ENCODE measurements around the gene TSPO2.

DNA sequence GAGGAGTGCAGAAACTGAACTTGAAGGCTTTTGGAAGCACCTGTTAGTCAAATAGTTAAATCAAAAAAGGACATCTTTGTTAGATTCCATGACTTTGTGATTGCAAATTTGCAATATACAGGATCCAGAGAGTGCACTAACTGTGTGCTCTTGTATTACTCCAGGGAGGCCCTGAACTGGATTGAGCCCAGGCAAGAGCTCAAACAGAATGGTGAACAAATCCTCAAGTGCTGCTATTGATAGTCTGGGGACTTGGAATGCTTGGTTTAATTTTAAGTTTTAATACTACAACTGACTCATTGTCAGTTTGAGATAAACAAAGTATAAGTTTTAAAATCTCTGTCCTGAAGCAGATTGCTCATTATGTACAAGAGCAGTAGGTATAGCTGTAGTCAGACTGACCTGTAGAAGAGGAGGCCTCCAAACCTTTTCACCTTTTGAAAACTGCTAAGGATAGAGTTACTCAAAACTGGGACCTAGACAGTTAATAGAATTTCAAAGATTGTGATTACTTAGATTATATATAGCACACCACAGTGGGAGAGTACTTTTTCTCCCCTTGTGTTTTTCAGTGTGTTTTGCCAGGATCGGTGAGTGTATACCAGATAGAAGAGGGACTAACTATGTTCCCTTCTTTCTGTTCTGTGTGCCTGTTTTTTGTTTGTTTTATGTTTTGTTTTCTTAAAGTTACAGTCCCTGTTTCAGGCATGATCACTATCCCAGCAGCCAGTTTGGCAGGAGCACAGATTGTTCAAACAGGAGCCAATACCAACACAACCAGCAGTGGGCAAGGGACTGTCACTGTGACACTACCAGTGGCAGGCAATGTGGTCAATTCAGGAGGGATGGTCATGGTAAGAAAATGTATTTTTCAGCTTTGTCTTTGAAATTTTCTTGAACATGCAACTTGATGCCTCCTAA, 48.8 kb downstream of the TSPO2 start:
- TF ChIP-seq CTCF (conservative IDR thresholded peaks at IDR 0.05; ENCODE audit: low read depth, low read length) = no peak
- no peak for TF ChIP-seq EZH2phosphoT487 (IDR thresholded peaks at IDR 0.05; ENCODE audit: borderline replicate concordance, low read length)

All from PC-3 (cell line).